WTC11 (cell line): ENCODE measurements around the gene MAST4. TPM values are rescaled to one million over a fixed set of nuclear protein-coding genes. Genes with fewer than 3 reads are reported as not detected.

Experiments used
- ATAC-seq: fragments of 200-7000 bp; cut with Tn5 transposase; 2 replicates; pipeline ENCODE4 v1.10.0; 2021; ENCODE audit warnings: mild to moderate bottlenecking, moderate library complexity
- CTCF ChIA-PET: fragments of 300-600 bp; sonication (Branson Sonifier 250); formaldehyde crosslinking; loops from one replicate; lab custom pipeline; 2021; ENCODE audit warnings: antibody characterized with exemption; lab: Charles Lee
- POLR2A ChIA-PET: fragments of 350-600 bp; sonication (Branson Sonifier 250); formaldehyde crosslinking; loops from one replicate; lab custom pipeline; 2021; ENCODE audit warnings: antibody characterized with exemption; lab: Charles Lee
- DNase-seq: peaks from one replicate; pipeline ENCODE4 v3.0.0; 2021; ENCODE audit warnings: low spot score
- H3K27ac Mint-ChIP-seq: 2 replicates; pipeline ENCODE4 v1.8.0; 2021; ENCODE audit warnings: mixed read lengths
- H3K27me3 Mint-ChIP-seq: 2 replicates; pipeline ENCODE4 v1.8.0; 2021; ENCODE audit warnings: low read depth, mild to moderate bottlenecking, moderate library complexity, mixed read lengths
- H3K36me3 Mint-ChIP-seq: 2 replicates; pipeline ENCODE4 v1.8.0; 2021; ENCODE audit warnings: mixed read lengths
- H3K4me1 Mint-ChIP-seq: 2 replicates; pipeline ENCODE4 v1.8.0; 2022; ENCODE audit warnings: mixed read lengths
- H3K4me3 Mint-ChIP-seq: 2 replicates; pipeline ENCODE4 v1.8.0; 2021; ENCODE audit warnings: mild to moderate bottlenecking, moderate library complexity, mixed read lengths
- H3K9me3 Mint-ChIP-seq: 2 replicates; pipeline ENCODE4 v1.8.0; 2021; ENCODE audit warnings: mixed read lengths
- ATF6 ChIP-seq: sonication (generic); formaldehyde crosslinking; IDR thresholded peaks from 2 replicates; pipeline ENCODE4 v1.8.1; 2023; ENCODE audit warnings: mild to moderate bottlenecking, missing genetic modification reagents
- ELF4 ChIP-seq: sonication (generic); formaldehyde crosslinking; IDR thresholded peaks from 2 replicates; pipeline ENCODE4 v1.8.1; 2022; ENCODE audit warnings: low read depth, mild to moderate bottlenecking, moderate library complexity, missing genetic modification reagents
- ERG ChIP-seq: fragments of 250-450 bp; sonication (Bioruptor Pico); IDR thresholded peaks from 2 replicates; pipeline ENCODE4 v1.8.0; 2021; ENCODE audit warnings: mild to moderate bottlenecking
- FOXJ3 ChIP-seq: sonication (generic); formaldehyde crosslinking; IDR thresholded peaks from 2 replicates; pipeline ENCODE4 v1.9.0; 2021; ENCODE audit warnings: missing genetic modification reagents, mild to moderate bottlenecking, borderline replicate concordance
- GABPB1 ChIP-seq: sonication (generic); formaldehyde crosslinking; IDR thresholded peaks from 2 replicates; pipeline ENCODE4 v1.8.1; 2023; ENCODE audit warnings: mild to moderate bottlenecking, missing genetic modification reagents
- GRHL2 ChIP-seq: fragments of 250-450 bp; sonication (Bioruptor Pico); IDR thresholded peaks from 2 replicates; pipeline ENCODE4 v1.8.0; 2022; ENCODE audit warnings: mild to moderate bottlenecking, moderate library complexity; ENCODE audit not compliant: insufficient replicate concordance, severe bottlenecking
- MLX ChIP-seq: sonication (generic); formaldehyde crosslinking; IDR thresholded peaks from 2 replicates; pipeline ENCODE4 v1.8.1; 2023; ENCODE audit warnings: mild to moderate bottlenecking, missing genetic modification reagents, moderate library complexity
- NFE2L1 ChIP-seq: sonication (generic); formaldehyde crosslinking; IDR thresholded peaks from 2 replicates; pipeline ENCODE4 v1.8.1; 2023; ENCODE audit warnings: missing genetic modification reagents
- NR1H2 ChIP-seq: sonication (generic); formaldehyde crosslinking; IDR thresholded peaks from 2 replicates; pipeline ENCODE4 v1.9.0; 2021; ENCODE audit warnings: mild to moderate bottlenecking, moderate library complexity, missing genetic modification reagents
- RORB ChIP-seq: fragments of 250-450 bp; sonication (Bioruptor Pico); IDR thresholded peaks from 2 replicates; pipeline ENCODE4 v1.9.0; 2021; ENCODE audit warnings: mild to moderate bottlenecking
- SMAD3 ChIP-seq: sonication (generic); formaldehyde crosslinking; IDR thresholded peaks from 2 replicates; pipeline ENCODE4 v1.8.0; 2022; ENCODE audit warnings: missing genetic modification reagents, mild to moderate bottlenecking, borderline replicate concordance
- TP53 ChIP-seq: sonication (generic); formaldehyde crosslinking; IDR thresholded peaks from 2 replicates; pipeline ENCODE4 v1.8.1; 2023; ENCODE audit warnings: mild to moderate bottlenecking, missing genetic modification reagents
- USF2 ChIP-seq: sonication (generic); formaldehyde crosslinking; IDR thresholded peaks from 2 replicates; pipeline ENCODE4 v1.8.1; 2023; ENCODE audit warnings: mild to moderate bottlenecking, missing genetic modification reagents, moderate library complexity
- ZBTB43 ChIP-seq: sonication (generic); formaldehyde crosslinking; IDR thresholded peaks from 2 replicates; pipeline ENCODE4 v1.8.1; 2023; ENCODE audit warnings: mild to moderate bottlenecking, missing genetic modification reagents
- ZMAT4 ChIP-seq: fragments of 250-450 bp; sonication (Bioruptor Pico); IDR thresholded peaks from 2 replicates; pipeline ENCODE4 v1.9.0; 2021; ENCODE audit warnings: mild to moderate bottlenecking
- ZNF121 ChIP-seq: sonication (generic); formaldehyde crosslinking; IDR thresholded peaks from 2 replicates; pipeline ENCODE4 v1.8.0; 2023; ENCODE audit warnings: missing genetic modification reagents
- ZNF423 ChIP-seq: fragments of 250-450 bp; sonication (Bioruptor Pico); IDR thresholded peaks from 2 replicates; pipeline ENCODE4 v2.1.2; 2022; ENCODE audit warnings: mild to moderate bottlenecking, moderate library complexity
- ZNF671 ChIP-seq: fragments of 250-450 bp; sonication (Bioruptor Pico); IDR thresholded peaks from 2 replicates; pipeline ENCODE4 v1.8.0; 2021; ENCODE audit warnings: mild to moderate bottlenecking
- ZSCAN18 ChIP-seq: fragments of 250-450 bp; sonication (Bioruptor Pico); IDR thresholded peaks from 2 replicates; pipeline ENCODE4 v2.1.2; 2022; ENCODE audit warnings: mild to moderate bottlenecking, moderate library complexity
- total RNA-seq: library from RNA; stranded (reverse); gene quantifications from 3 replicates; pipeline ENCODE4 v1.2.3, GENCODE V29; 2021

MAST4 gene
- total RNA-seq, 1 experiment from 2014 or later = 8.0 TPM

- no peaks in the 10 kb centered on the region for H3K36me3 Mint-ChIP-seq
- H3K9me3 Mint-ChIP-seq = no peaks in the 10 kb centered on the region
- DNase-seq (no peak), ATAC-seq (no peak)
- H3K27ac Mint-ChIP-seq = no peak overlapping the region
- ChIA-PET POLR2A (no interaction called here), CTCF (no interaction called here)
- H3K27me3 Mint-ChIP-seq = no peaks in the 10 kb centered on the region
- peaks cover 16% of the 10 kb centered on the region for H3K4me1 Mint-ChIP-seq
- H3K4me3 Mint-ChIP-seq = no peak overlapping the region
- TF ChIP-seq GABPB1 (CRISPR knock-in tag) (no peak), FOXJ3 (CRISPR knock-in tag) (no peak), ZSCAN18 (CRISPR knock-in tag) (no peak), ERG (CRISPR knock-in tag) (no peak), ZBTB43 (CRISPR knock-in tag) (no peak), SMAD3 (no peak), ZNF121 (CRISPR knock-in tag) (no peak), RORB (CRISPR knock-in tag) (no peak), ELF4 (no peak), ZMAT4 (CRISPR knock-in tag) (no peak), ATF6 (CRISPR knock-in tag) (no peak)
These were observed 396.4 kb downstream of the MAST4 start for GRCh38 chr5:66992547-66992946.

- no peaks in the 10 kb centered on the region for H3K36me3 Mint-ChIP-seq
- H3K9me3 Mint-ChIP-seq = no peaks in the 10 kb centered on the region
- H3K4me3 Mint-ChIP-seq = no peak overlapping the region
- ChIA-PET POLR2A (no interaction called here), CTCF (no interaction called here)
- no peak for TF ChIP-seq GRHL2 (CRISPR knock-in tag)
- TF ChIP-seq NFE2L1 (CRISPR knock-in tag) = no peak
- TF ChIP-seq TP53 (CRISPR knock-in tag) = no peak
- no peak for TF ChIP-seq NR1H2 (CRISPR knock-in tag)
- no peak for TF ChIP-seq ZBTB43 (CRISPR knock-in tag)
- no peak for TF ChIP-seq ZNF671 (CRISPR knock-in tag)
- TF ChIP-seq USF2 (CRISPR knock-in tag) = no peak
- TF ChIP-seq MLX (CRISPR knock-in tag) = no peak
- no peak for TF ChIP-seq ZMAT4 (CRISPR knock-in tag)
- TF ChIP-seq ZNF423 = no peak
- no peaks in the 10 kb centered on the region for H3K27me3 Mint-ChIP-seq
- DNase-seq (no peak), ATAC-seq (no peak)
- peaks cover 8% of the 10 kb centered on the region for H3K4me1 Mint-ChIP-seq
- H3K27ac Mint-ChIP-seq = no peak overlapping the region
These were observed 397.3 kb downstream of the MAST4 start for GRCh38 chr5:66993448-66993847.
